CD4-positive, alpha-beta T cell treated with Interleukin-10 for 1 hour (primary cell): ENCODE data around the gene SCAP.
"Not testable (repeated sequence)": the region's sequence is repeated elsewhere in the genome, so short reads cannot be mapped to it uniquely, and the experiment has no call there.

ENCODE experiments used
- DNase-seq: peaks from one replicate; pipeline ENCODE4 v3.0.0-alpha.2; 2020

Gene SCAP

DNA sequence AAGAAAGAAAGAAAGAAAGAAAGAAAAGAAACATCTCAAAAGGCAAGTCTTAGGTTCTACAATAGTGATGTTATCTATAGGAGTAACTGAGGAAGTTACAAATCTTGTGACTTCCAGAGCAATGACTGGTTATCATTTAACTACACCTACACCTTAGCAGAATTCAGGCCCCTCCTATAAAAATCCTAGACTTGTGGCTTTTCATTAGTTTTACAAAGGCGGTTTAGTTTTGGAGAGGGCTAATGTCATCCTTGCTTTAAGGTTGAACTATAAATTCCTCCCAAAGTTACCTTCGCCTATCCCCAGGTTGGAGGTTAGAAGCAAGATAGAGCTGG lies 4.1 kb upstream of the SCAP start:
- DNase-seq = no peak

- DNase-seq = no peak
Measured at GRCh38 chr3:47478022-47478421, 2.3 kb upstream of the SCAP start.

DNA sequence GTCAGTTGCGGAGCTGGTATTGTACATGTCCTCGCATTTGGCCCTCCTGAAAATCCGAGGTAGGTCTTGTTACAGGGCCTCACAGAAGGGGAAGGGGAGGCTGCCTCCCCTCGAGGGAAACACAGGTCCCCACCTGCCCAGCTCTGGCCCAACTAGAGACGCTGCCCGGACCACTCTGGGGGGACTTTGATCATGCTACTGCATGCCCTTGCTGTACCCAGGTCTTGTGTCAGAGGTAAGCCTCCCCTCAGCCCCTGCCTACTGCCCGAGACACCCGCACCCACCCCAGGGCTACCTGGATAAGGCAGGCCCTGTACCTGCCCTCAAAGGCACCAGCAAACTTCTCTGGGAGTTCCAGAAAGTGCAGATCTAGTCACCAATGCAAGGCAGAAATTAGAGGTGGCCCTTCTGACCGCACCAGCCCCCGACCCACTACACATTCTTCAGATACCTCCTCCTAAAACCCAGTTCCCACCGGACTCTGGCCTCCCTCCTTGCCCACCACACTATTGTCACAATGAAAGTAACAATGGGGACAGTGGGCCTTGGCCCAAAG lies 981 bp upstream of the SCAP start:
- DNase-seq = no peak

GRCh38 chr3:47476330-47476626 lies 537 bp upstream of the SCAP start:
- DNase-seq = no peak

DNA sequence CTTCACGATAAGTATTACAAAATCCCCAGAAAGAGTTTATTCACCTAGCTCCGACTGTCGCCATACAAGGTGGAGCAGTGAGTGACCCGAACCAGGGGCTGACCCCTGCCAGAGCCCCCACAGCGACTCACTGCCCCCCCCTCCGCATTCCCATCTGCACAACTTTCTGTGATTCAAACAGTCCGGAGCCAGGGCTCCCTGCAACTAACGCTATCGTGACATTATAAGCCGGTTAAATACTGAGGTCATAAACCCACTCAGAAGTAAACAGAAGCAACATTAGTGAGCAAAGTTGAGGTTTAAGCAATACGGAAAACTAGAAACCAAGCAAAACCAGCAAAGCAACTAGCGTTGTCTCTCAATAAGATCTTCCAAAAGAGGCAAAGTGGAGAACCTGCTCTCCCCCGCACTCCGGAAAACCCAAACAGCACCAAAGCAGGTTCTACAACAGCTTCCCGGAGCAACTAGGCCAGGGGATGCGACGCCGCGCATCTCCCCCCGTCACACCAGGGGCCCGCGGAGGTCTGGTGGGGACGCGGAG lies 642 bp downstream of the SCAP start:
- peak; percentile 38 for DNase-seq

- DNase-seq = no peak
Measured at GRCh38 chr3:47473391-47473790, 2.4 kb downstream of the SCAP start.

- DNase-seq = no peak
Measured at GRCh38 chr3:47469616-47470015, 6.1 kb downstream of the SCAP start.

GRCh38 chr3:47468315-47468714 lies 7.4 kb downstream of the SCAP start:
- not testable (repeated sequence) for DNase-seq

DNA sequence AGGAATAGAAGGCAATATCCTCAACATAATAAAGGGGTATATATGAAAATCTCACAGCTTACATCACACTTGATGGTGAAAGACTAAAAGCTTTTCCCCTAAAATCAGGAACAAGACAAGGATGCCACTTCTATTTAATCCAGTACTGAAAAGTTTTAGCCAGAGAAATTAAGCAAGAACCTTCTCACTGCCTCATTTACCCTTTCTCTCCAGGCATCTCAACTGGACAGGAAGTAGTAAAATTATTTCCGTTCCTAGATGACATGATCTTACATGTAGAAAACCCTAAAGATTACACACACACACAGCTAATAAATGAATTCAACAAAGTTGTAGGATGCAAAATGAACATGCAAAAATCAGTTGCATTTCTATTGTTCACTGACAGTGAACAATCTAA lies 11.2 kb downstream of the SCAP start:
- no peak for DNase-seq

DNA sequence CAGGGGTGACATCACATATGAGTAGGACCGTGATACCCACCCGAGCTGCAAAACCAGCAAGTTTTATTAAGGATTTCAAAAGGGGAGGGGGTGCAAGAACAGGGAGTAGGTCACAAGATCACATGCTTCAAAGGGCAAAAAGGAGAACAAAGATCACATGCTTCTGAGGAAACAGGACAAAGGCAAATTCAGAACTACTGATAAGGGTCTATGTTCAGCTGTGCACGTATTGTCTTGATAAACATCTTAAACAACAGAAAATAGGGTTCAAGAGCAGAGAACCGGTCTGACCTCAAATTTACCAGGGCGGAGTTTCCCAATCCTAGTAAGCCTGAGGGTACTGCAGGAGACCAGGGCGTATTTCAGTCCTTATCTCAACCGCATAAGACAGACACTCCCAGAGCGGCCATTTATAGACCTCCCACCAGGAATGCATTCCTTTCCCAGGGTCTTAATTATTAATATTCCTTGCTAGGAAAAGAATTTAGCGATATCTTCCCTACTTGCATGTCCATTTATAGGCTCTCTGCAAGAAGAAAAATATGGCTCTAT lies 16.1 kb downstream of the SCAP start:
- DNase-seq = not testable (repeated sequence)

GRCh38 chr3:47456984-47457383 lies 18.8 kb downstream of the SCAP start:
- DNase-seq = no peak

GRCh38 chr3:47455806-47456452 lies 19.8 kb downstream of the SCAP start:
- no peak for DNase-seq

DNA sequence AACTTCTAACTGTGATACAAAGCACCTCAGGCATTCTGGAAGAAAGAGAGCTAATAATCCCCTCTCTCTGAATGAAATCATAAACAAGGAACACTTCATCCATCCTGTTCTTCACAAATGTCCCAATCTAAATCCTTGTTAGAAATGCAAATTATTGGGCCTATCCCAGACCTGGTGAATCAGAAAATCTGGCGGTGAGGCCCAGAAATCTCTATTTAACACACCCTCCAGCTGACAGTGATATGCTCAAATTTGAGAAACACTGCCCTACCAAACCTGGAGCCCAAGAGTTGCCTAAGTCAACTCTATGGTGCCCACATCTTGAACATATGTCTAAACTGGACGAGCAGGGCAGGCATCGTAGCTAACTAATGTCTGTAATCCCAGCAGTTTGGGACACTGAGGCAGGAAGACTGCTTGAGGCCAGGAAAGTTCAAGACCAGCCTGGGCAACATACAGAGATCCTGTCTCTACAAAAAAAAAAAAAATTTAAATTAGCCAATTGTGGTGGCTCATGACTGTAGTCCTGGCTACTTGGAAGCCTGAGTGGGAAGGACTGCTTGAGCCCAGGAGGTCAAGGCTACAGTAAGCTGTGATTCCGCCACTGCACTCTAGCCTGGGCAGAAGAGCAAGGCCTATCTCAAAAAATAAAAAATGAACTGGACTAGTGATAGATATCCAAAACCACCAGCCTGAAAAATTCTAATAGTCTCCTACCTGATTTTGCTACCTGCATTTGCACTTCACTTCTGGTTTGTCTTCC lies 23.1 kb downstream of the SCAP start:
- DNase-seq = no peak

- DNase-seq = no peak
Measured at GRCh38 chr3:47444103-47444502, 31.6 kb downstream of the SCAP start.

DNA sequence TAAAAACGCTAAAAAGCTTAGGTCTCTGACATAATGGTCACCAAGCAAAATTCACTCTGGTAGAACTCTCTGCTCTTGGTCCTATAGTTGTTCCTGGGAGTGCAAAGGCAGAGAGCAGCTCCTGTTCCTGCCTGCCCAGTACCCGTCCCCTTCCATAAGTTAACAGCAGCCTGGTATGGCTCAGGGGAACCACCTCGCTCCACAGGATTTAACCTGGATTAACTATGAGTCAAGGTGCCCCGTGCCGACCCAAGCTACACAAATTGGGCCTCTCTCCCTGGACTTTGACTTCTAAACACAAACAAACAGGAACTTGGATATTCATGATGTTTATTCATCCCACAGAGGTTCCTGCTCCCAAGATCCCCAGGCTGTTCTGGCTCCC lies 32.1 kb downstream of the SCAP start:
- DNase-seq = no peak

- DNase-seq = no peak
Measured at GRCh38 chr3:47441796-47442551, 33.8 kb downstream of the SCAP start.

- no peak for DNase-seq
Measured at GRCh38 chr3:47440131-47440530, 35.6 kb downstream of the SCAP start.

- DNase-seq = no peak
Measured at GRCh38 chr3:47436180-47436579, 39.6 kb downstream of the SCAP start.

- no peak for DNase-seq
Measured at GRCh38 chr3:47434849-47435248, 40.9 kb downstream of the SCAP start.

DNA sequence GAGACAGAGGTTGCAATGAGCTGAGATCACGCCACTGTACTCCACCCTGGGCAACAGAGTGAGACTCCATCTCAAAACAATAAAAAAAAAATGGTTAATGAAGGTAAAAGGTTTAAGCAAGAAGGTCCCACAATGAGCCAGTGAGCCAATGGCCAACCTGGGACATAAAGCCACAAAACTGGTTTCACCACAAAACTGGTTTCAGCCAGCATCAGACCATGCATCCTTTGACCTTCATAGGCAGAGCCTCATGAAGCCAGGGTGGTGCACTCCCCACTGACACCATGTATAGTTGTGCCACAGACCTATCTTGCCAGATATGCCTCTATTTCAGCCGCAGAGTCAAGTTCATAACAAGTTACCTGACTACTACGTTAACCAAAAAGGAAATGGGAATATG lies 41.9 kb downstream of the SCAP start:
- DNase-seq = no peak

DNA sequence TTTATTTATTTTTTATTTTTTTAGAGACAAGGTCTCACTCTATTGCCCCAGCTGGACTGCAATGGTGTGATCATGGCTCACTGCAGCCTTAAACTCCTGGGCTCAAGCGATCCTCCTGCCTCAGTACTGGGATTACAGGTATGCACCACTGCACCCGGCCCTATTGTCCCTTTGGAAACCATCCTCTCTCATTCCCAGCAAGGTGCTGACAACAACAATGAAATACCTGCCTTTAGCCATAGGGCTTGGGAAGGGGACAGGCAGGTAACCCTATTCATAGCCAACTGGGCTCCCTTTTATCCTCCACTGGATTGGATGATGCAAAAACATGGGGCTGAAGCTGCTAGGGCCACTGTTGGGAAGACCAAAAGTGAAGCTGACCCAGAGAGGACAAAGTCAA lies 43.1 kb downstream of the SCAP start:
- no peak for DNase-seq

GRCh38 chr3:47431225-47431624 lies 44.5 kb downstream of the SCAP start:
- no peak for DNase-seq

DNA sequence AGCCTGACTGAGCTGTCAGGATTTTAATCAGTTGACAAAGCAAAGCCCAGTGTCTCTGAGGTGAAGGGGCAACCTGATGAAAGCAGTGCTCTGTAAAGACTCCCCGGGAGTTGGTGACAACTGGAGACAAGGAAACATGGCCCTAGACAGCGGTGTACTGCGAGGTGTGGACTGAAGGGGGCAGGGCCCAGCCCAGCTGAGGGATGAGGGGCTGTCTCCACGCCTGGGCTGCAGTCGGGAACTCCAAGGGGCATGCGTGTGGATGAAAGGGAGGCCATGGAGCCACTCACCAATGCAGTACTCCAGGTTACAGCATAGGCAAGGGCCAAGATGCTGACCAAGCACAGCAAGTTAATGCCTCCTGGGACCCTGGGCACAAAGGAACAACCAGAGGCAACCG lies 45.1 kb downstream of the SCAP start:
- no peak for DNase-seq
